Adipocyte (in vitro differentiated cells): ENCODE data around the gene PTPRO.

ENCODE experiments used
- DNase-seq: peaks from one replicate; pipeline ENCODE4 v3.0.0-alpha.2; 2015; ENCODE audit warnings: low read depth
- H3K27me3 ChIP-seq: replicated peaks from 2 replicates; pipeline ENCODE4 v1.7.0; 2013; ENCODE audit warnings: mild to moderate bottlenecking, low read length, moderate library complexity; ENCODE audit not compliant: control insufficient read depth, insufficient read depth
- H3K36me3 ChIP-seq: 2 replicates; pipeline ENCODE4 v1.7.0; 2013; ENCODE audit warnings: low read length, mild to moderate bottlenecking, moderate library complexity; ENCODE audit not compliant: control insufficient read depth, insufficient read depth, severe bottlenecking
- H3K4me1 ChIP-seq: 2 replicates; pipeline ENCODE4 v1.7.0; 2013; ENCODE audit warnings: mild to moderate bottlenecking, low read length, moderate library complexity; ENCODE audit not compliant: control insufficient read depth, insufficient read depth
- H3K4me3 ChIP-seq: 2 replicates; pipeline ENCODE4 v1.7.0; 2013; ENCODE audit warnings: mild to moderate bottlenecking, low read length, moderate library complexity
- H3K9ac ChIP-seq: 2 replicates; pipeline ENCODE4 v1.7.0; 2013; ENCODE audit warnings: mild to moderate bottlenecking, low read length, moderate library complexity
- H3K9me3 ChIP-seq: 2 replicates; pipeline ENCODE4 v1.7.0; 2013; ENCODE audit warnings: mild to moderate bottlenecking, low read length, moderate library complexity; ENCODE audit not compliant: control insufficient read depth

PTPRO gene

GRCh38 chr12:15590180-15590826, 268.0 kb downstream of the PTPRO start:
- no peaks in the 10 kb centered on the region for H3K27me3 ChIP-seq
- peak overlapping the region; percentile 87 for H3K9ac ChIP-seq
- DNase-seq: peak; percentile 86
- no peaks in the 10 kb centered on the region for H3K36me3 ChIP-seq
- H3K4me1 ChIP-seq: peaks cover 12% of the 10 kb centered on the region
- no peaks in the 10 kb centered on the region for H3K9me3 ChIP-seq
- H3K4me3 ChIP-seq: peak overlapping the region; percentile 87

- Histone ChIP-seq H3K27me3 (no peaks in the 10 kb centered on the region), H3K4me3 (no peak overlapping the region), H3K9ac (no peak overlapping the region), H3K9me3 (no peaks in the 10 kb centered on the region), H3K4me1 (peaks cover 12% of the 10 kb centered on the region), H3K36me3 (no peaks in the 10 kb centered on the region)
- no peak for DNase-seq
These were observed 269.5 kb downstream of the PTPRO start for GRCh38 chr12:15591811-15592210.

GRCh38 chr12:15592934-15593333, 270.6 kb downstream of the PTPRO start:
- H3K9ac ChIP-seq: no peak overlapping the region

GRCh38 chr12:15596174-15596573, 273.9 kb downstream of the PTPRO start:
- H3K4me1 ChIP-seq: peaks cover 22% of the 10 kb centered on the region
- no peaks in the 10 kb centered on the region for H3K27me3 ChIP-seq
- no peaks in the 10 kb centered on the region for H3K36me3 ChIP-seq
- no peaks in the 10 kb centered on the region for H3K9me3 ChIP-seq
- no peak overlapping the region for H3K9ac ChIP-seq
- no peak for DNase-seq
- no peak overlapping the region for H3K4me3 ChIP-seq

More at GRCh38 chr12:15592934-15593333, 270.6 kb downstream of the PTPRO start:
- H3K4me1 ChIP-seq: peaks cover 12% of the 10 kb centered on the region
- H3K4me3 ChIP-seq: no peak overlapping the region
- DNase-seq: no peak
- no peaks in the 10 kb centered on the region for H3K27me3 ChIP-seq
- no peaks in the 10 kb centered on the region for H3K36me3 ChIP-seq
- H3K9me3 ChIP-seq: no peaks in the 10 kb centered on the region

GRCh38 chr12:15597125-15597830, 275.0 kb downstream of the PTPRO start:
- Histone ChIP-seq H3K9ac (no peak overlapping the region), H3K4me3 (no peak overlapping the region), H3K9me3 (no peaks in the 10 kb centered on the region), H3K27me3 (no peaks in the 10 kb centered on the region), H3K36me3 (no peaks in the 10 kb centered on the region), H3K4me1 (peaks cover 33% of the 10 kb centered on the region)
- DNase-seq: no peak

- peaks cover 38% of the 10 kb centered on the region for H3K4me1 ChIP-seq
- H3K9me3 ChIP-seq: no peaks in the 10 kb centered on the region
- H3K36me3 ChIP-seq: no peaks in the 10 kb centered on the region
- no peaks in the 10 kb centered on the region for H3K27me3 ChIP-seq
- DNase-seq: peak; percentile 92
- peak overlapping the region; percentile 47 for H3K9ac ChIP-seq
- H3K4me3 ChIP-seq: no peak overlapping the region
These were observed 277.1 kb downstream of the PTPRO start for GRCh38 chr12:15599266-15600037.

GRCh38 chr12:15600223-15600935, 278.1 kb downstream of the PTPRO start:
- Histone ChIP-seq H3K9ac (no peak overlapping the region), H3K4me3 (no peak overlapping the region), H3K9me3 (no peaks in the 10 kb centered on the region), H3K27me3 (no peaks in the 10 kb centered on the region), H3K4me1 (peaks cover 38% of the 10 kb centered on the region), H3K36me3 (no peaks in the 10 kb centered on the region)
- DNase-seq: no peak

- H3K36me3 ChIP-seq: no peaks in the 10 kb centered on the region
- no peaks in the 10 kb centered on the region for H3K9me3 ChIP-seq
- H3K27me3 ChIP-seq: no peaks in the 10 kb centered on the region
- H3K9ac ChIP-seq: peak overlapping the region; percentile 33
- peak; percentile 35 for DNase-seq
- peak overlapping the region; percentile 18 for H3K4me3 ChIP-seq
- H3K4me1 ChIP-seq: peaks cover 38% of the 10 kb centered on the region
These were observed 279.0 kb downstream of the PTPRO start for GRCh38 chr12:15601210-15601800.

- Histone ChIP-seq H3K27me3 (no peaks in the 10 kb centered on the region), H3K9me3 (no peaks in the 10 kb centered on the region), H3K36me3 (no peaks in the 10 kb centered on the region), H3K4me3 (no peak overlapping the region), H3K4me1 (peaks cover 41% of the 10 kb centered on the region), H3K9ac (peak overlapping the region; percentile 33)
- no peak for DNase-seq
These were observed 279.9 kb downstream of the PTPRO start for GRCh38 chr12:15602051-15602672.

- peaks cover 44% of the 10 kb centered on the region for H3K4me1 ChIP-seq
- no peak overlapping the region for H3K9ac ChIP-seq
- no peaks in the 10 kb centered on the region for H3K9me3 ChIP-seq
- H3K27me3 ChIP-seq: no peaks in the 10 kb centered on the region
- no peak for DNase-seq
- H3K4me3 ChIP-seq: no peak overlapping the region
- no peaks in the 10 kb centered on the region for H3K36me3 ChIP-seq
These were observed 281.3 kb downstream of the PTPRO start for GRCh38 chr12:15603474-15604085.
